H7 (cell line): Measurements from ENCODE around the gene DNAJB7. TPM values are rescaled to one million over a fixed set of nuclear protein-coding genes. Genes with fewer than 3 reads are reported as not detected.
"Not testable (repeated sequence)": the region's sequence is repeated elsewhere in the genome, so short reads cannot be mapped to it uniquely, and the experiment has no call there.

Source experiments
- DNase-seq: peaks from one replicate; pipeline ENCODE4 v3.0.0; 2012
- H3K27me3 ChIP-seq: 2 replicates; pipeline ENCODE4 v1.6.0; 2011; ENCODE audit warnings: mild to moderate bottlenecking, low read length; ENCODE audit not compliant: control insufficient read depth, insufficient read depth
- H3K36me3 ChIP-seq: replicated peaks from 2 replicates; pipeline ENCODE4 v1.5.1; 2011; ENCODE audit warnings: low read length; ENCODE audit not compliant: control insufficient read depth, insufficient read depth
- H3K4me3 ChIP-seq: 2 replicates; pipeline ENCODE4 v1.5.1; 2011; ENCODE audit warnings: low read depth, mild to moderate bottlenecking, control low read depth, low read length, moderate library complexity; ENCODE audit not compliant: insufficient read depth
- total RNA-seq: library from RNA; depleted of rRNA; stranded (reverse); fragments of >200 nt; shearing (Covaris generic); gene quantifications from 2 replicates; pipeline ENCODE4 v1.2.3, GENCODE V29; 2014

DNAJB7 gene
- total RNA-seq, 1 experiment from 2014 or later: not detected

DNA sequence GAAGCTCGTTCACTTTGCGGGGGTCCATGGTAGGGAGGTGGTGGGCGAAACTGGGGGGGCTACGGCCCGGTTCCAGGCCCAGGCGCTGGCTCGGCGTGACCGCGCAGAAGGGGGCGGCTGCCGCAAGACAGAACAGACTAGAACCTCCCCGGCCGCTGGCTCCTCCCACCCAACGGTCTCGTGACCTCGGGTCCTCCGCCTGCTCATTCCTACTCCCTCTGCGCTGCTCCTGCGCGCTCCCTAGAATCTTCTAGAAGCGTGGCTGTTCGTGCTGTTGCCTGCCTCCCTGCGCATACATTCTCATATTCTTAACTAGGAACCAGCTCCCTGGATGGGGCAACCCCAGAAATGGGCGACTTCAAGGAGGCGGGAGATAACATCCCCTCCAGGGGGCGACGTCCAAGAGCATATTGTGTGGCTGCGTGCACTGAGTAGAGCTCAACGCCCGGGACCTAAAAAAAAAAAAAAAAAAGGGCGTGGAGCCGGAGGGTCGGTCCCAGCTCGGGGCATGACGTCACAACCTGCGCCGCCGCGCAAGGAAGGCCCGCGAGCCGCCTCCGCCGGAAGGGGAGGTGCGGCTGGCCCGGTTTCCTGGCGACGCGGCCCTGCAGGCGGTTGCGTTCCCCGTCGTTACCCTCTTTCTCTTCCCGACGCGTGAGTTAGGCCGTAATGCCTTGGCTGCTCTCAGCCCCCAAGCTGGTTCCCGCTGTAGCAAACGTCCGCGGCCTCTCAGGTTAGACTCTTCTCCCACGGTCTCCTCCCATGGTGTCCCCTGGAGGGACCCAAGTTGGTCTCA lies 5.2 kb downstream of the DNAJB7 start, which contains the start of the genes ST13 and XPNPEP3:
Gene ST13, minus strand, starts transcription at position 127 of the 796 bp plus-strand sequence. Its CDS starts 99 bp downstream, at position 28.
Gene XPNPEP3, plus strand, starts transcription at position 636 of the 796 bp plus-strand sequence. Its CDS starts 34 bp downstream, at position 670.
- Histone ChIP-seq H3K27me3 (no peaks in the 10 kb centered on the region), H3K36me3 (peaks cover 1% of the 10 kb centered on the region; the same call in 1 of the 2 replicates), H3K4me3 (peak within 1 kb of the TSS; percentile 89)
- DNase-seq: peak; percentile 95

DNA sequence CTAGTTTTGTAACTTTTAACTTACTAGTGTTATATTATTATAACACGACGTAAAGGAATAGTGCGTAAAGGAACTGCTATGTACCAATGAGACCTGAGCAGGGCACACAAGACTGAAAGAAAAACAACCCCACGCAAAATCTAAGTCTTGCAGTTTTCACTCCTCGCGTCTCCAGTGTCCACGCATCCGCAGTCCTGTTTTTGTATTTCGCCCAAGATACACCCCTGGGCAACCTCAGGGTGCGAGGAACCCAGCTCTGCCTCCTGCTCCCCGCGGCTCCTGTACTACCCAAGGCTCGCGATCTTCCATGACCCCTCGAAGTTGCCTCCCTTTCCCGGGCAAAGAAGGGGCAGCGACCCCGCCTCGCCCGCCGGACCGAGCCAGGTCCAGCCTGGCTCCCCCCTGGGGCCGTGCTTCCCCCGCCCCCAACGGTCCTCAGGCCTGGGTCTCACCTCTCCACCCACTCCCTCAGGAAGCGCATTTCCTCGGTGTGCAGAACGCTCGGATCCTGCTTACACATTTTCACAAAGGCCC lies 5.9 kb downstream of the DNAJB7 start:
- Histone ChIP-seq H3K4me3 (peak overlapping the region; percentile 89), H3K36me3 (peaks cover 1% of the 10 kb centered on the region; the same call in 1 of the 2 replicates), H3K27me3 (no peaks in the 10 kb centered on the region)
- peak; percentile 80 for DNase-seq

DNA sequence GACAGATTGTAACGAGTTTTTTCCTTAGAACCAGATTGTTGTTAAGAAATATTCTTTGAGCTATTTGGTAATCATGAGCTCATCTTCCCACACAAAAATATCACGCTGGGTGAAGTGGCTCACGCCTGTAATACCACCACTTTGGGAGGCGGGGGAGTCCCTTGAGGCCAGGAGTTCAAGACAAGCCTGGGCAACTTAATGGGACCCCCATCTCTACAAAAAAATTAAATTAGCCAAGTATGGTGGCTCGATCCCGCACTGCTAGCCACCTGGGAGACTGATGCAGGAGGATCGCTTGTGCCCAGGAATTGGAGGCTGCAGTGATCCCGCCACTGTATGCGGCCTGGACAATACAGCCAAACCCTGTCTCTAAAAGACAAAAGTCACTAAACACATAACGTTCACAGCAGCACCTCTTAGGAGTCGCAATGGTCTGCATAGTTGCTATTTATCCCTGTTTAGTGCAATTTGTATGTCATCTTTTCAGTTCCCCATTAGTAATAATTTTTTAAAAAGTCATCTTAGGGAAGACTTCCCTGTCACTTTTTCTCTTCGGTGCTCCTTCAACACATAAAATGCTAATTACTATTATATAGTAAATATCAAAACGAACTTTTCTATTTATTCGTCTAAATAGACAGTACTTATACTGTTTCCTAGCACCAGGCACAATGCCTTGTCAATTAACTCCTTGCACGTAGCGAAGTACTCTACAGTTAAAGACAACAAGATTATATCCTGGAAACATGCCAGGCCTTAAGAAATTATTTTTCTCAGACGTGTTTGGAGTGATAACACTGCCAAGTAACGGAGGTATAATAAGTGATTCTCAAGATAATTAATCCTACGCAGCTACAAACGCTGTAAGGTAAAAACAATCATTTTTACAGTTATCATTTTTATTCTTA lies 6.6 kb downstream of the DNAJB7 start:
- no peak for DNase-seq
- H3K27me3 ChIP-seq: no peaks in the 10 kb centered on the region
- H3K36me3 ChIP-seq: peaks cover 1% of the 10 kb centered on the region; the same call in 1 of the 2 replicates
- peak overlapping the region; percentile 89 for H3K4me3 ChIP-seq

DNA sequence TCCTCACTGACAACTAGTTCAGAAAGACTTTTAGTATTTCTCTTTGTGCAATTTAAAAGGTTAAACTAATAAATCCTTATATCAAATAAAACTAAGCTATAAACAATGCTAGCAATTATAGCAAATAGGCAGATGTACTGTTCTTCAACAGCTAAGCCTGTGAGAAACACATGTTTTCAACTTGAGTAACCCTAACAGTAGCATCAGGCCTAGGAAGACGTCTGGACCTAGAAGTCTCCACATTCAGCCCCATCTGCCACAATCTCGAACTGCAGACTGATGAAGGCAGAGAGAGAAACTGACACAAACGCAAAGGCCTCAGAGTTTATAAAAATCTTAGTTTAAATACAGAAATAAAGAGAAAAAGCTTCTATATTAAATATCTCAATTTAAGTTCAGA lies 8.0 kb downstream of the DNAJB7 start:
- DNase-seq: no peak
- peaks cover 1% of the 10 kb centered on the region; the same call in 1 of the 2 replicates for H3K36me3 ChIP-seq
- no peaks in the 10 kb centered on the region for H3K27me3 ChIP-seq
- no peak overlapping the region for H3K4me3 ChIP-seq

DNA sequence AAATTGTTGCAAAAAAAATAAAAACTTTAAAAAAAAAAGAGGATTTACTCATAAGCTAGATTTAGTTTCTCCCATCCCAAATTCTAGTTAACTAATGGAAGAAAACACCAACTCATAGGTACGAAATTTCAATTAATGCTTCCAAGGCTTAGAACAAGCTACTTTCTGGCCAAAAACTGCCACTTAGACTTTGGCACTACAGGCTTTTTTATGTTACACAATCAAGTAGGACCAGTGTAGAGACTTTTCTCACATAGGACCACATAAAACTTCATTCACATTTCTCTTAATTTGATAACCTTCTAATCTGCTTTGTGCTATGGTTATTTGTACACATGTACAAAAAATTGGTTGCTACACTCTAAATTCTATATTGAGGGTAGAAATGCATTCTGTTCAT lies 8.6 kb downstream of the DNAJB7 start:
- Histone ChIP-seq H3K4me3 (no peak overlapping the region), H3K36me3 (peaks cover 2% of the 10 kb centered on the region), H3K27me3 (no peaks in the 10 kb centered on the region)
- no peak for DNase-seq

DNA sequence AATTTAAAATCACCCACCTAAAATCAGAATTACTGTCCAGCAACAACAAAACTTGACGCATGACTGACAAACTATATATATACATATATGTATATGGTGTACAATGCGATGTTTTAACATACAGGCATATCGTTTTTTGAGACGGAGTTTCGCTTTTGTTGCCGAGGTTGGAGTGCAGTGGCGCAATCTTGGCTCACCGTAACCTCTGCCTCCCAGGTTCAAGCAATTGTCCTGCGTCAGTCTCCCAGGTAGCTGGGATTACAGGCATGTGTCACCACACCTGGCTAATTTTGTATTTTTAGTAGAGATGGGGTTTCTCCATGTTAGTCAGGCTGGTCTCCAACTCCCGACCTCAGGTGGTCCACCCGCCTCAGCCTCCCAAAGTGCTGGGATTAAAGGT lies 16.1 kb downstream of the DNAJB7 start:
- not testable (repeated sequence) for H3K36me3 ChIP-seq, DNase-seq

DNA sequence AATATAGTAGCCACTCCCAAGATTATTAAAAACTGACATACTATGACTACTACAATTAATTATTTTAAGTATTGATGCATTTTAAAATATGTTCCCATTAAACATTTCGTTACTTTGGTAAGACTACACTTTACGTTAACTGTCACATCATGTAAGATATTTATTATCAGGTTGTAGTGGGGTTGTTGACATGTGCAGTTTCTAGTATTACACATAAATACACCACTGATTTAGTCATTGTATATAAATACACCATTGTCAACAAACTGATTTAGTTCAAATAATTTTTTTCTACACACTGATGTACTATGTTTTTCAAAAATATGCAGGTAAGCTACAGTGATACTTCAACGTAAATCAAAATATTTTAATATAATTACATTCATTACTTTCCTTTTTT lies 17.0 kb downstream of the DNAJB7 start:
- Histone ChIP-seq H3K27me3 (no peaks in the 10 kb centered on the region), H3K4me3 (no peak overlapping the region), H3K36me3 (peaks cover 6% of the 10 kb centered on the region)
- no peak for DNase-seq

More for the DNA sequence above, 16.1 kb downstream of the DNAJB7 start:
- H3K27me3 ChIP-seq, H3K4me3 ChIP-seq: not testable (repeated sequence)

DNA sequence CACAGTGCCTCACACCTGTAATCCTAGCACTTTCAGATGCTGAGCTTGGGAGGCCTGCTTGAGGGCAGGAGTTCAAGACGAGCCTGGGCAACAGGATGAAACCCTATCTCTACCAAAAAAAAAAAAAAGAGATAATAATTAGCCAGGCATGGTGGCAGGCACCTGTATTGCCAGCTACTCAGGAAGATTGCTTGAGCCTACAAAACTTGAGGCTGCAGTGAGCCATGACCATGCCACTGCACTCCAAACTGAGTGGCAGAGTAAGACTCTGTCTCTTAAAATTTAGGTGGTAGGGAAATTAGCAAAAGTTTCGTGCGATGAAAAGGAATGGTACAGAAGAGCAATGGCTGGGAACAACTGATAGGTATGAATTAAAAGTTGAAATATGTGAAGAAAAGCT lies 23.4 kb downstream of the DNAJB7 start:
- Histone ChIP-seq H3K36me3 (peaks cover 9% of the 10 kb centered on the region), H3K27me3 (no peaks in the 10 kb centered on the region), H3K4me3 (no peak overlapping the region)
- no peak for DNase-seq

DNA sequence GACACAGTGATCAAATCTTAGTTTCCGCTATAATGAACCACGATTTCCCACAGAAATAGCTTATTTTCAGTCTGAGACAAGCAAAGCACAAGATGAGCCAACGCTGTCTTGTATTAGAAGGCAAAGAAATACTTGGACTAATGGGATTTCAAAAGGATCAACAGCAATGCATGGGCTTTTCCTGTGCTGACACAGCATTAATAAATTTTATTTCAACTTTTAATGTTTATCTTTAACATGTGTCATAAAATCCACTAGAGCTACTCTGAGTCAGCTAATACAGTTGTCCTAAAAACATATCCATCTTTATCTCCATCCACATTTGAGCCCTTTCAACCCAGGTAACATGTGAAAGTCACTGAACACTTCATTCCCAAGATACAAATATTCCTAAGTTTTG lies 27.3 kb downstream of the DNAJB7 start:
- no peaks in the 10 kb centered on the region for H3K27me3 ChIP-seq
- DNase-seq: no peak
- H3K36me3 ChIP-seq: peaks cover 15% of the 10 kb centered on the region
- H3K4me3 ChIP-seq: no peak overlapping the region

DNA sequence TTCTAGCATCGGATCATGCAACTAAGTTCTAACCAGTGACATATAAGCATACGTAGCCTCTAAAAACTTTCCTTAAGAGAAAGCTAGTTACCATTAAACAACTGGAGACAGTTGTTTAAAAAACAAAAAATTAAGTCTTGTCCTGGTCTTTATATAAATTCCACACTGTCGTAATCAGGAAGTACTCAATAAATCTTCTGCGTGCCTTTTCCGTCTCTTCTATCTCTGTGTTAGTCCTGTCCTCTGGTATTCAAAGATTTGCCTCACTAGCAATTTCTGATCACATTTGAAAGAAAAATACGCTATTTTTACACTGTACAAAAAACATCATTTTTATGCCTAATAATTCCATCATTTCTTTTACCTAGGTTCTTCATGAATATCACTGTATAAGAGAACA lies 32.8 kb downstream of the DNAJB7 start:
- no peak for DNase-seq
- H3K27me3 ChIP-seq: no peaks in the 10 kb centered on the region
- peaks cover 9% of the 10 kb centered on the region for H3K36me3 ChIP-seq
- H3K4me3 ChIP-seq: no peak overlapping the region

DNA sequence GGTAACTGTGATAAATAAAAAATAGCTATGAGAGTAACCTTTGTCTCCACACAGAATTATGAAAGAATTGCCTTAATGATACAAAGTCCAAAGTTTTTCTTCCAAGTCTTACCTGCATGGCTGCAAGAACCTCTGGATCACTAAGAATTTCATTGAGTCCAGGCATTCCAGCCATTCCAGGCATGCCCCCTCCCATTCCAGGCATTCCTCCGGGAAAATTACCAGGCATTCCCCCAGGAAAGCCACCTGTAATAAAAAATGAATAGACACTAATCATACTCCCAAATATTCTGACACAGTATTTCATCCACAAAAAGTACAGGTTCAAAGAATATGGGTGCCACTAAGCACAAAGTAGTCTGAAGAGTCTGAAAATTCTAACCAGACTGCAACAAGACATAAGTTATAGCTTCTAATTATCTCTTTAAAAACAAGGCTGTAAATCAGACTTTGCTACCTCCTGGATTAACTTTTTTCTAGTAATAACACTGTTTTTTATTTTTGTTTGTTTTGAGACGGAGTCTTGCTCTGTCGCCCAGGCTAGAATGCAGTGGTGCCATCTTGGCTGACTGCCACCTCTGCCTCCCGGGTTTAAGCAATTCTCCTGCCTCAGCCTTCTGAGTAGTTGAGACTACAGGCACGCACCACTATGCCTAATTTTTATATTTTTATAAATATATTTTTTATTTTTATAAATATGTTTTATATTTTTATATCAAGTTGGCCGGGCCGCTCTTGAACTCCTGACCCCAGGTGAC lies 34.8 kb downstream of the DNAJB7 start:
- peaks cover 8% of the 10 kb centered on the region for H3K36me3 ChIP-seq
- no peak overlapping the region for H3K4me3 ChIP-seq
- no peak for DNase-seq
- no peaks in the 10 kb centered on the region for H3K27me3 ChIP-seq

DNA sequence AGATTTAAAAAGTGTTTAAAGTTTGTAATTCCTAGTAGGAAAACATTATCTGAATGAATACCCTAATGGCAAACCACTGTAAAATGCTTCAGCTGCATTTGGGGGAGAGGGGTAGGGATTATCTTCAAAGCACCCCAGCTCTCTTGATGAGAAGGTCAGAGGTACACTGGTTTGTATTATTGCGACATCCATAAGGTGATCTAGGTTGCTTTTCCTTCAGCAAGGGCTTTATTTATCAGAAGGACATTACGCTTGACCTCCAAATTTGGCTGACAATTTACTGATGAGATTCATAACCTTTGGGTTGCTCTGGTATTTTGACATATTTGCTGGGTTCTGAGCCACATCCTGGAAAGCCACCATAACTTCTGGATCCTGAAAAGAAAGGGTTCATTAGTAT lies 35.6 kb downstream of the DNAJB7 start:
- DNase-seq, H3K4me3 ChIP-seq, H3K36me3 ChIP-seq, H3K27me3 ChIP-seq: not testable (repeated sequence)

DNA sequence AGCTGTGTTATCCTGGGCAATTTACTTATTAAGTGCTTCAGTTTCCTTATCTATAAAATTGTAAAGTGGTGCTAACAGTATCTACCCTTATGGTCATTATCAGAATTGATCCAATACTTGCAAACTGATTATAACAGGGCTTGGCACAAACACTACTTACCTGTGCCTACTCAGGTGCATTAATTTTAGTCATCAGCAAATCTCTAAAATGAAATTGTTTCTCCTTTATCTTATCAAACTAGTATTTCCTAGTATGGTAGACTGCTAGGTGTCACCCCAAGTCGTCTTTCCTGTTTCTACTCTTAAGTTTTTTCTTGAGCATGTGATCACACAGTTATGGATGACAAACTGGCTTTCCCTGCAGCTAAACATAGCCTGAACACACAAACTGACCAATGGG lies 38.5 kb downstream of the DNAJB7 start:
- Histone ChIP-seq H3K36me3 (no peaks in the 10 kb centered on the region; the same call in 1 of the 2 replicates), H3K4me3 (no peak overlapping the region), H3K27me3 (no peaks in the 10 kb centered on the region)
- no peak for DNase-seq
